ENCODE measurements around the gene NFIC. TPM values are rescaled to one million over a fixed set of nuclear protein-coding genes. Genes with fewer than 3 reads are reported as not detected.
"Not testable (repeated sequence)": the region's sequence is repeated elsewhere in the genome, so short reads cannot be mapped to it uniquely, and the experiment has no call there.

Gene NFIC
- polyA plus RNA-seq, 2 donors: 15.4 to 48.1 TPM

- WGBS, 2 donors: 46 to 56% methylated on average over 14 to 15 of the region's 15 CpGs
- peaks cover 3 to 11% of the 10 kb centered on the region in 2 donors for H3K4me1 ChIP-seq (ENCODE audit: control insufficient read depth in 2 of 2, insufficient read depth in 2 of 2, low read length in 1 of 2)
- peak overlapping the region; percentile 87 to 91 for H3K27ac ChIP-seq (ENCODE audit: low read depth in 2 of 2, low read length in 1 of 2)
- H3K9me3 ChIP-seq (ENCODE audit: control insufficient read depth in 2 of 2, insufficient read depth in 1 of 2, low read depth in 1 of 2, low read length in 1 of 2): no peaks in the 10 kb centered on the region
- no peaks in the 10 kb centered on the region for H3K27me3 ChIP-seq (ENCODE audit: control insufficient read depth in 1 of 2, insufficient read depth in 2 of 2, low read length in 2 of 2)
- no peaks in the 10 kb centered on the region for H3K36me3 ChIP-seq (ENCODE audit: control insufficient read depth in 2 of 2, insufficient read depth in 2 of 2, low read length in 1 of 2)
- H3K4me3 ChIP-seq (ENCODE audit: low read depth in 1 of 2, low read length in 2 of 2): no peak overlapping the region
Measured at GRCh38 chr19:3345850-3346460, 20.4 kb upstream of the NFIC start.

GRCh38 chr19:3346677-3347353, 19.6 kb upstream of the NFIC start:
- Histone ChIP-seq H3K36me3 (ENCODE audit: control insufficient read depth in 2 of 2, insufficient read depth in 2 of 2, low read length in 1 of 2) (no peaks in the 10 kb centered on the region), H3K27ac (ENCODE audit: low read depth in 2 of 2, low read length in 1 of 2) (peak overlapping the region; percentile 87 to 91), H3K4me1 (ENCODE audit: control insufficient read depth in 2 of 2, insufficient read depth in 2 of 2, low read length in 1 of 2) (peaks cover 3 to 11% of the 10 kb centered on the region in 2 donors), H3K4me3 (ENCODE audit: low read depth in 1 of 2, low read length in 2 of 2) (no peak overlapping the region), H3K9me3 (ENCODE audit: control insufficient read depth in 2 of 2, insufficient read depth in 1 of 2, low read depth in 1 of 2, low read length in 1 of 2) (no peaks in the 10 kb centered on the region), H3K27me3 (ENCODE audit: control insufficient read depth in 1 of 2, insufficient read depth in 2 of 2, low read length in 2 of 2) (no peaks in the 10 kb centered on the region)
- 18% methylated on average over 21 to 23 of the region's 23 CpGs for WGBS, 2 donors

- Histone ChIP-seq H3K4me1 (ENCODE audit: control insufficient read depth in 2 of 2, insufficient read depth in 2 of 2, low read length in 1 of 2) (peaks cover 3 to 11% of the 10 kb centered on the region in 2 donors), H3K9me3 (ENCODE audit: control insufficient read depth in 2 of 2, insufficient read depth in 1 of 2, low read depth in 1 of 2, low read length in 1 of 2) (no peaks in the 10 kb centered on the region), H3K27ac (ENCODE audit: low read depth in 2 of 2, low read length in 1 of 2) (peak overlapping the region in 1 of 2 donors; percentile 34)
Measured at GRCh38 chr19:3348042-3348441, 18.3 kb upstream of the NFIC start.

DNA sequence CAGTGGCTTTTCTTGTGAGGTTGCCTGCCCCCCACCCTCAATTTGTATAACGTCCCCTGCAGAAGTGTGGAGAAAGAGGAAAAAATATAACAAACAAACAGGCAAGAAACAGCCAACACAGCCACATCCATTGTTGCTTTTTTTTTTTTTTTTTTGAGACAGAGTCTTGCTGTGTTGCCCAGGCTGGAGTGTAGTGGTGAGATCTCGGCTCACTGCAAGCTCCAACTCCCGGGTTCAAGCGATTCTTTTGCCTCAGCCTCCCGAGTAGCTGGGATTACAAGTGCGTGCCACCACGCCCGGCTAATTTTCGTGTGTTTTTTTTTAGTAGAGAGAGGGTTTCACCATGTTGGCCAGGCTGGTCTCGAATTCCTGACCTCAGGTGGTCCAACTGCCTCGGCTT, 17.9 kb upstream of the NFIC start:
- H3K36me3 ChIP-seq (ENCODE audit: control insufficient read depth in 2 of 2, insufficient read depth in 2 of 2, low read length in 1 of 2); H3K27me3 ChIP-seq (ENCODE audit: control insufficient read depth in 1 of 2, insufficient read depth in 2 of 2, low read length in 2 of 2); H3K27ac ChIP-seq (ENCODE audit: low read depth in 2 of 2, low read length in 1 of 2); H3K9me3 ChIP-seq (ENCODE audit: control insufficient read depth in 2 of 2, insufficient read depth in 1 of 2, low read depth in 1 of 2, low read length in 1 of 2); H3K4me3 ChIP-seq (ENCODE audit: low read depth in 1 of 2, low read length in 2 of 2): not testable (repeated sequence)
- 88 to 91% methylated on average over 11 of the region's 11 CpGs for WGBS, 2 donors
- peaks cover 3 to 11% of the 10 kb centered on the region in 2 donors for H3K4me1 ChIP-seq (ENCODE audit: control insufficient read depth in 2 of 2, insufficient read depth in 2 of 2, low read length in 1 of 2)

More at GRCh38 chr19:3348042-3348441, 18.3 kb upstream of the NFIC start:
- Histone ChIP-seq H3K27me3 (ENCODE audit: control insufficient read depth in 1 of 2, insufficient read depth in 2 of 2, low read length in 2 of 2) (no peaks in the 10 kb centered on the region), H3K4me3 (ENCODE audit: low read depth in 1 of 2, low read length in 2 of 2) (no peak overlapping the region), H3K36me3 (ENCODE audit: control insufficient read depth in 2 of 2, insufficient read depth in 2 of 2, low read length in 1 of 2) (no peaks in the 10 kb centered on the region)
- WGBS, 2 donors: 75 to 81% methylated on average over 11 of the region's 11 CpGs

DNA sequence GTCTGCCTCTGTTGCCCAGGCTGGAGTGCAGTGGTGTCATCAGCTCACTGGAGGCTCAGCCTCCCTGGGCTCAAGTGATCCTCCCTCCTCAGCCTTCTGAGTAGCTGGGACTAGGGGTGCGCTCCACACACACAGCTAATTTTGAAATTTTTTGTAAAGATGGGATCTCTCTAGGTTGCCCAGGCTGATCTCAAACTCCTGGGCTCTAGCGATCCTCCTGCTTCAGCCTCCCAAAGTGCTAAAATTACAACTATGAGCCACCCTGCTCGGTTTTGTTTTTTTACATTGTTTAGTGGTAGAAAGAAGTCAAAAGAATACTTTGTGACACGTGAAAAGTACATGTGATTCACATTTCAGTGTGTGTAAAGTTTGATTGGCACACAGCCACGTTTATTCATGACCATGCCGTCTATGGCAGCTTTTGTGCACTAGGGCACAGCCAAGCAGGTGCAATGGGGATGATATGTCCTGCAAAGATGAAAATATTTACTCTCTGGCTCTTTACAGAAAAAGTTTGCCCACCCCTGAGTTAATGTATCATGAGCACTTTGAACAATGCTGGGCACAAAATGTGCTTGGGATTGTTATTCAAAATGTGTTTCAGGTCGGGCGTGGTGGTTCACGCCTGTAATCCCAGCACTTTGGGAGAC, 16.2 kb upstream of the NFIC start:
- Histone ChIP-seq H3K27ac (ENCODE audit: low read depth in 2 of 2, low read length in 1 of 2) (peak overlapping the region in 1 of 2 donors; percentile 72), H3K9me3 (ENCODE audit: control insufficient read depth in 2 of 2, insufficient read depth in 1 of 2, low read depth in 1 of 2, low read length in 1 of 2) (no peaks in the 10 kb centered on the region), H3K4me1 (ENCODE audit: control insufficient read depth in 2 of 2, insufficient read depth in 2 of 2, low read length in 1 of 2) (peaks cover 3 to 5% of the 10 kb centered on the region in 2 donors), H3K36me3 (ENCODE audit: control insufficient read depth in 2 of 2, insufficient read depth in 2 of 2, low read length in 1 of 2) (no peaks in the 10 kb centered on the region), H3K27me3 (ENCODE audit: control insufficient read depth in 1 of 2, insufficient read depth in 2 of 2, low read length in 2 of 2) (no peaks in the 10 kb centered on the region), H3K4me3 (ENCODE audit: low read depth in 1 of 2, low read length in 2 of 2) (no peak overlapping the region)
- WGBS, 2 donors: 46 to 49% methylated on average over 9 of the region's 9 CpGs

GRCh38 chr19:3351702-3352447, 14.5 kb upstream of the NFIC start:
- Histone ChIP-seq H3K27ac (ENCODE audit: low read depth in 2 of 2, low read length in 1 of 2) (no peak overlapping the region), H3K36me3 (ENCODE audit: control insufficient read depth in 2 of 2, insufficient read depth in 2 of 2, low read length in 1 of 2) (no peaks in the 10 kb centered on the region), H3K4me3 (ENCODE audit: low read depth in 1 of 2, low read length in 2 of 2) (no peak overlapping the region), H3K27me3 (ENCODE audit: control insufficient read depth in 1 of 2, insufficient read depth in 2 of 2, low read length in 2 of 2) (no peaks in the 10 kb centered on the region), H3K4me1 (ENCODE audit: control insufficient read depth in 2 of 2, insufficient read depth in 2 of 2, low read length in 1 of 2) (no peaks in the 10 kb centered on the region), H3K9me3 (ENCODE audit: control insufficient read depth in 2 of 2, insufficient read depth in 1 of 2, low read depth in 1 of 2, low read length in 1 of 2) (no peaks in the 10 kb centered on the region)
- WGBS, 2 donors: 85 to 86% methylated on average over 8 of the region's 8 CpGs

- H3K4me3 ChIP-seq (ENCODE audit: low read depth in 1 of 2, low read length in 2 of 2): no peak overlapping the region
- H3K4me1 ChIP-seq (ENCODE audit: control insufficient read depth in 2 of 2, insufficient read depth in 2 of 2, low read length in 1 of 2): peaks cover 0 to 5% of the 10 kb centered on the region in 2 donors
- 61 to 72% methylated on average over 5 of the region's 5 CpGs for WGBS, 2 donors
- H3K36me3 ChIP-seq (ENCODE audit: control insufficient read depth in 2 of 2, insufficient read depth in 2 of 2, low read length in 1 of 2): no peaks in the 10 kb centered on the region
- H3K9me3 ChIP-seq (ENCODE audit: control insufficient read depth in 2 of 2, insufficient read depth in 1 of 2, low read depth in 1 of 2, low read length in 1 of 2): no peaks in the 10 kb centered on the region
- H3K27me3 ChIP-seq (ENCODE audit: control insufficient read depth in 1 of 2, insufficient read depth in 2 of 2, low read length in 2 of 2): no peaks in the 10 kb centered on the region
- no peak overlapping the region for H3K27ac ChIP-seq (ENCODE audit: low read depth in 2 of 2, low read length in 1 of 2)
Measured at GRCh38 chr19:3353493-3353892, 12.9 kb upstream of the NFIC start.

DNA sequence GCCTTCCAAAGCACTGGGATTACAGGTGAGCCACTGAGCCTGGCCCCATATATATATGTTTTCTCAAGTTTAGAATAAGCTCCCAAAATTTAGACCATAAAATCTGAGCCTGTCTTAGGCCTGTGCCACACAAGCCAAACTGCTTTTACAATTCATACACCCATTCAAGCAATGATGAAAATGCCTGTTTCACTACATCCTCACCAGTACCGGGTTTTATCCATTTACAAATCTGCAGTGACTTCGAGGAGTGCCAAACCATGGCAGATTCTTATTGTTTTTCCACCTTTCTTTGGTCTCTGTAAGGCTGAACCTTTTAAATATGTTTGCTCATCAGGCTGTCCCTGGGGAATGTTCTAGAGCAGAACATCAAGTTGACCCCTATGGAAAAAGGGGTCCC, 9.6 kb upstream of the NFIC start:
- WGBS, 2 donors: 87 to 94% methylated on average over 2 of the region's 2 CpGs
- Histone ChIP-seq H3K9me3 (ENCODE audit: control insufficient read depth in 2 of 2, insufficient read depth in 1 of 2, low read depth in 1 of 2, low read length in 1 of 2) (no peaks in the 10 kb centered on the region), H3K27ac (ENCODE audit: low read depth in 2 of 2, low read length in 1 of 2) (peak overlapping the region in 1 of 2 donors; percentile 24), H3K4me1 (ENCODE audit: control insufficient read depth in 2 of 2, insufficient read depth in 2 of 2, low read length in 1 of 2) (peaks cover 2 to 12% of the 10 kb centered on the region in 2 donors), H3K27me3 (ENCODE audit: control insufficient read depth in 1 of 2, insufficient read depth in 2 of 2, low read length in 2 of 2) (no peaks in the 10 kb centered on the region), H3K36me3 (ENCODE audit: control insufficient read depth in 2 of 2, insufficient read depth in 2 of 2, low read length in 1 of 2) (no peaks in the 10 kb centered on the region), H3K4me3 (ENCODE audit: low read depth in 1 of 2, low read length in 2 of 2) (no peak overlapping the region)

DNA sequence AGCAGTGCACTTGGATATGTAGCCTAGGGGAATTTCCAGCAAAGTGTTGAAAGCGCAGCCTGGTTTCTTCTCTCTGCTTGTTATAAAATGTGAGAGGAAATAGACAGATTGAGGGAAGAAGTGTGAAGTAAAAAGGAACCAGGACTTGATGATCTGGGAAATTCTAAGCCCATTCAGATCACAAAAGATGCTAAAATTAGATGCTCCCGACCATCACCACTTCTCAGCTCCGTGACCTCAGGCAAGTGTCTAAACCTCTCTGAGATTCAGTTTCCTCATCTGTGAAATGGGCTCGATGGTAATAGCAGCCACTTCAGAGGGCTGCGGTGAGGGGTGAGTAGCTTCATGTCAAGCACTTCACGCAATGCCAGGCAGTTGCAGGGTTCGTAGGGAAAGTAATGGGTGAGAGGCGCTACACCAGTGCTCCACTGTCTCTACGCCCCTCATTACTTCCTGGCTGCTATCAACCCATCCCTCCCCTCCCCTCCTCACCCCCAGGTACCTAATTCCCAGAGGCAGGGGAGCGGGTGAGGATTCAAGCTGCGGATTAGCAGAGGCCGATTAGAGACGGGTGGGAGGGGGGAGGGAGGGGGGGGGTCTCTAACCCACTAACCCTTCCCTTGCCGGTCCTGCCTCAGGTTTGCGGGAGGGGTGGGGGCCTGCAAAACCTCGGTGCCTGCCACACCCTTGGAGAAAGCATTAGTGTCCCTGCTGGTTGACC, 9.0 kb upstream of the NFIC start:
- H3K36me3 ChIP-seq (ENCODE audit: control insufficient read depth in 2 of 2, insufficient read depth in 2 of 2, low read length in 1 of 2): no peaks in the 10 kb centered on the region
- peak overlapping the region; percentile 24 to 78 for H3K27ac ChIP-seq (ENCODE audit: low read depth in 2 of 2, low read length in 1 of 2)
- H3K4me1 ChIP-seq (ENCODE audit: control insufficient read depth in 2 of 2, insufficient read depth in 2 of 2, low read length in 1 of 2): peaks cover 3 to 16% of the 10 kb centered on the region in 2 donors
- H3K4me3 ChIP-seq (ENCODE audit: low read depth in 1 of 2, low read length in 2 of 2): no peak overlapping the region
- no peaks in the 10 kb centered on the region for H3K27me3 ChIP-seq (ENCODE audit: control insufficient read depth in 1 of 2, insufficient read depth in 2 of 2, low read length in 2 of 2)
- WGBS, 2 donors: 54 to 56% methylated on average over 16 of the region's 16 CpGs
- no peaks in the 10 kb centered on the region for H3K9me3 ChIP-seq (ENCODE audit: control insufficient read depth in 2 of 2, insufficient read depth in 1 of 2, low read depth in 1 of 2, low read length in 1 of 2)
